SU-DHL-6 (cell line): ENCODE data around the gene SH3PXD2A.

Source experiments
- H2AFZ ChIP-seq: fragments of 200-600 bp; sonication (generic); 2 replicates; pipeline ENCODE4 v1.6.1; 2014; ENCODE audit warnings: low read depth, mild to moderate bottlenecking, moderate library complexity, mixed read lengths, antibody characterized with exemption, low read length; ENCODE audit not compliant: severe bottlenecking
- H3F3A ChIP-seq: fragments of 200-600 bp; shearing (Covaris generic); 2 replicates; pipeline ENCODE4 v1.6.0; 2016; ENCODE audit warnings: antibody characterized with exemption, mild to moderate bottlenecking; ENCODE audit not compliant: insufficient read depth
- H3K27ac ChIP-seq: fragments of 200-600 bp; sonication (generic); 2 replicates; pipeline ENCODE4 v1.5.1; 2016; ENCODE audit warnings: low read depth, mild to moderate bottlenecking, low read length, moderate library complexity, mixed read lengths
- H3K27me3 ChIP-seq: fragments of 200-600 bp; sonication (generic), shearing (Covaris generic); 2 replicates; pipeline ENCODE4 v1.6.0; 2014; ENCODE audit warnings: mild to moderate bottlenecking, low read length
- H3K36me3 ChIP-seq: fragments of 200-600 bp; sonication (generic); 2 replicates; pipeline ENCODE4 v1.6.1; 2014; ENCODE audit warnings: mild to moderate bottlenecking, low read length, mixed read lengths
- H3K4me2 ChIP-seq: fragments of 300-600, 200-600 bp; shearing (Covaris generic), sonication (generic); 2 replicates; pipeline ENCODE4 v1.6.0; 2014; ENCODE audit warnings: low read length, low read depth, mild to moderate bottlenecking; ENCODE audit not compliant: poor library complexity, severe bottlenecking
- H3K4me3 ChIP-seq: fragments of 200-600 bp; sonication (generic); 2 replicates; pipeline ENCODE4 v1.5.1; 2014; ENCODE audit warnings: antibody characterized with exemption, low read length, mild to moderate bottlenecking, mixed read lengths; ENCODE audit not compliant: insufficient read depth, poor library complexity, severe bottlenecking
- H3K79me2 ChIP-seq: fragments of 200-600 bp; sonication (generic); 2 replicates; pipeline ENCODE4 v1.6.1; 2014; ENCODE audit warnings: mild to moderate bottlenecking, low read length, moderate library complexity; ENCODE audit not compliant: insufficient read depth
- H3K9ac ChIP-seq: fragments of 200-600 bp; sonication (generic); 2 replicates; pipeline ENCODE4 v1.7.0; 2014; ENCODE audit warnings: mild to moderate bottlenecking, low read length
- H3K9me2 ChIP-seq: fragments of 200-600 bp; sonication (generic); replicated peaks from 2 replicates; pipeline ENCODE4 v1.6.1; 2014; ENCODE audit warnings: low read length; ENCODE audit not compliant: insufficient read depth
- H3K9me3 ChIP-seq: fragments of 200-600 bp; sonication (generic); 2 replicates; pipeline ENCODE4 v1.6.1; 2014; ENCODE audit warnings: low read length, mixed read lengths; ENCODE audit not compliant: insufficient read depth
- H4K20me1 ChIP-seq: fragments of 200-600 bp; sonication (generic); 2 replicates; pipeline ENCODE4 v1.6.1; 2014; ENCODE audit warnings: low read depth, mild to moderate bottlenecking, antibody characterized with exemption, low read length, moderate library complexity, mixed read lengths
- CTCF ChIP-seq: fragments of 200-600 bp; sonication (generic); IDR thresholded peaks from one replicate; pipeline ENCODE4 v1.5.1; 2017; ENCODE audit warnings: antibody characterized with exemption, mild to moderate bottlenecking, low read length, moderate library complexity; ENCODE audit not compliant: insufficient read depth, poor library complexity, severe bottlenecking
- EZH2phosphoT487 ChIP-seq: fragments of 200-600 bp; sonication (generic), shearing (Covaris generic); conservative IDR thresholded peaks from 2 replicates; pipeline ENCODE4 v1.6.1; 2018; ENCODE audit warnings: mild to moderate bottlenecking, antibody characterized with exemption, low read length, moderate library complexity, mixed read lengths

The SH3PXD2A gene

DNA sequence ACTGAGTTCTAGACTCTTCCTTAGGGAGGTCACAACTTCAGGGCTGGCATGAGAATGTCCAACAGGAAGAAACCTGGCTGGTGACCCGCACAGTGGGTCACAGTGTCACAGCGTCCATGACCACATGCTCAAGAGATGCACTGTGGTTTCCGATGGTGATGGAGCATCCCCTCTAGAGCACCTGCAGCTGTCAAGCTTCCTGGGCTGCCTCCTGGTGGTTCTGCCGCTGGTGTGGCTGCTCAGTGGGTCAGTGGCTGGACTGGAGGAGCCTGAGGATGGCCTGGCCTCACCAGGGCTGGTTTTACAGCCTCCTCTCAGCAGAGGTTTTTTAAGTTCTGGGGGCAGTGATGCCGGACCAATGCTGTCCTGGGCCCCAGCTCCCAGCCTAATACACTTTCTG is 149.3 kb downstream of the SH3PXD2A start:
- Histone ChIP-seq H3K9me3 (no peaks in the 10 kb centered on the region), H3K27ac (no peak overlapping the region), H3K79me2 (no peaks in the 10 kb centered on the region), H4K20me1 (no peaks in the 10 kb centered on the region), H3K36me3 (no peaks in the 10 kb centered on the region), H3K4me2 (no peak overlapping the region), H3F3A (no peaks in the 10 kb centered on the region), H3K9ac (no peak overlapping the region), H3K9me2 (no peaks in the 10 kb centered on the region), H3K27me3 (no peaks in the 10 kb centered on the region), H3K4me3 (no peak overlapping the region), H2AFZ (no peak overlapping the region)
- TF ChIP-seq EZH2phosphoT487 (no peak), CTCF (no peak)

- H3K9me2 ChIP-seq, result no peaks in the 10 kb centered on the region
- no peaks in the 10 kb centered on the region for H3K36me3 ChIP-seq
- H3K27me3 ChIP-seq, result no peaks in the 10 kb centered on the region
- TF ChIP-seq CTCF (no peak), EZH2phosphoT487 (no peak)
- no peaks in the 10 kb centered on the region for H3K9me3 ChIP-seq
- no peak overlapping the region for H3K9ac ChIP-seq
- H2AFZ ChIP-seq, result no peak overlapping the region
- H3K4me3 ChIP-seq, result no peak overlapping the region
- H3F3A ChIP-seq, result no peaks in the 10 kb centered on the region
- H3K4me2 ChIP-seq, result no peak overlapping the region
- H3K79me2 ChIP-seq, result no peaks in the 10 kb centered on the region
- no peaks in the 10 kb centered on the region for H4K20me1 ChIP-seq
- no peak overlapping the region for H3K27ac ChIP-seq
These were observed 151.1 kb downstream of the SH3PXD2A start for GRCh38 chr10:103703941-103704919.

GRCh38 chr10:103701380-103702222 is 153.8 kb downstream of the SH3PXD2A start:
- Histone ChIP-seq H3K4me3 (no peak overlapping the region), H3K9me2 (no peaks in the 10 kb centered on the region), H3K27me3 (no peaks in the 10 kb centered on the region), H3K36me3 (no peaks in the 10 kb centered on the region), H3F3A (no peaks in the 10 kb centered on the region), H2AFZ (no peak overlapping the region), H3K9me3 (no peaks in the 10 kb centered on the region), H3K9ac (no peak overlapping the region), H4K20me1 (no peaks in the 10 kb centered on the region), H3K4me2 (no peak overlapping the region), H3K27ac (no peak overlapping the region), H3K79me2 (no peaks in the 10 kb centered on the region)
- TF ChIP-seq EZH2phosphoT487 (no peak), CTCF (no peak)
